H1 (cell line): Measurements from ENCODE around the gene ASCL5. TPM values are rescaled to one million over a fixed set of nuclear protein-coding genes. Genes with fewer than 3 reads are reported as not detected.

ENCODE experiments used
- ASH2L ChIP-seq: fragments of 200-600, 300-600 bp; sonication (generic); IDR thresholded peaks from one replicate; pipeline ENCODE4 v1.7.1; 2017; ENCODE audit warnings: low read length
- CHD2 ChIP-seq: IDR thresholded peaks from 2 replicates; pipeline ENCODE4 v1.6.1; 2012; ENCODE audit warnings: low read length, improper control_type of control experiment
- GABPA ChIP-seq: IDR thresholded peaks from 2 replicates; pipeline ENCODE4 v1.6.1; 2011; ENCODE audit warnings: mild to moderate bottlenecking, low read length, moderate library complexity, borderline replicate concordance; ENCODE audit not compliant: insufficient read depth
- MAFK ChIP-seq: IDR thresholded peaks from 2 replicates; pipeline ENCODE4 v1.6.1; 2012; ENCODE audit warnings: low read depth, mild to moderate bottlenecking, improper control_type of control experiment, low read length
- POLR2AphosphoS5 ChIP-seq: IDR thresholded peaks from 2 replicates; pipeline ENCODE4 v1.6.1; 2011; ENCODE audit warnings: low read depth, low read length
- SIN3A ChIP-seq, 2 experiments: IDR thresholded peaks in 1 of 2; conservative IDR thresholded peaks in 1 of 2; 2 replicates each; pipeline ENCODE4 v1.6.1; 2011 to 2012; ENCODE audit warnings: low read length in 2 of 2, improper control_type of control experiment in 1 of 2, low read depth in 1 of 2, mild to moderate bottlenecking in 1 of 2
- polyA plus RNA-seq, 7 experiments: library from polyadenylated mRNA; depleted of rRNA in 3 of 7; stranded (reverse) in 5 of 7; unstranded in 2 of 7; fragments of >200 nt in 5 of 7; fragments of 200-250 nt in 2 of 7; gene quantifications; 1 replicate in 5 of 7; 2 replicates in 1 of 7; 4 replicates in 1 of 7; pipeline versions ENCODE4 v1.2.1 to v1.2.3, GENCODE V29; 2011 to 2013; ENCODE audit warnings: missing spikeins in 2 of 7, mixed read lengths in 2 of 7
- total RNA-seq: library from RNA; stranded (reverse); fragmentation: NEBNext Ultra II Directional; extraction: Animal tissue kit (Norgen Biotek cat#: 25700); gene quantifications from 2 replicates; pipeline ENCODE4 v1.2.1, GENCODE V29; 2021
- TF ChIP-seq, protein P1 (sequence below), 3 experiments: IDR thresholded peaks; 1 replicate in 2 of 3; 2 replicates in 1 of 3; pipeline versions ENCODE4 v1.5.1 to v1.6.1; 2011; ENCODE audit warnings: low read length in 3 of 3, mild to moderate bottlenecking in 3 of 3, inconsistent platforms in 2 of 3, low read depth in 1 of 3, moderate library complexity in 1 of 3; ENCODE audit not compliant: insufficient read depth in 1 of 3; ENCODE audit errors: control extremely low read depth in 1 of 3
- TF ChIP-seq, protein P2 (sequence below): IDR thresholded peaks from 2 replicates; pipeline ENCODE4 v1.6.1; 2012; ENCODE audit warnings: inconsistent platforms

ASCL5 gene
- total and polyA plus RNA-seq, 2 of the 8 experiments (the other 6 are each of a cell fraction or from before 2014, with no cell fraction given): 0.29 to 0.41 TPM

DNA sequence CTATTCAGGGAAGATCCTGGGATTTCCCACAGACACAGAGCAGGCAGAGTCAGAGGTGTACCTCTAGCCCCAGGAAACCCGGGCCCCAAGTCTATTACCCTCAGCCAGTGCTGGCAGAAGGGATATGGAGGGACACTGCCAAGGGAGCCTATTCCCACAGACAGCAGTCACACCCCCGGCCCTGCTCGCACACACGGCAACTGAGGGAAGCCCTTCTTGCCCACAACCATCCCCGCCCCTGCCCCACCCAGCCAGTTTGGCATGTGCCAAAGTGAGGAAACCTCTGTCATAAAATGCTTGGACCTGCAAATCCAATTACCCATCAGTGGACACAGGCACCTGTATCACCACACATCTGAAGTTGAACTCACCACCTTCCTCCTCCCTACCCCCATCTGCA is 21.3 kb downstream of the ASCL5 start (continued):
- TF ChIP-seq, protein P1, sequence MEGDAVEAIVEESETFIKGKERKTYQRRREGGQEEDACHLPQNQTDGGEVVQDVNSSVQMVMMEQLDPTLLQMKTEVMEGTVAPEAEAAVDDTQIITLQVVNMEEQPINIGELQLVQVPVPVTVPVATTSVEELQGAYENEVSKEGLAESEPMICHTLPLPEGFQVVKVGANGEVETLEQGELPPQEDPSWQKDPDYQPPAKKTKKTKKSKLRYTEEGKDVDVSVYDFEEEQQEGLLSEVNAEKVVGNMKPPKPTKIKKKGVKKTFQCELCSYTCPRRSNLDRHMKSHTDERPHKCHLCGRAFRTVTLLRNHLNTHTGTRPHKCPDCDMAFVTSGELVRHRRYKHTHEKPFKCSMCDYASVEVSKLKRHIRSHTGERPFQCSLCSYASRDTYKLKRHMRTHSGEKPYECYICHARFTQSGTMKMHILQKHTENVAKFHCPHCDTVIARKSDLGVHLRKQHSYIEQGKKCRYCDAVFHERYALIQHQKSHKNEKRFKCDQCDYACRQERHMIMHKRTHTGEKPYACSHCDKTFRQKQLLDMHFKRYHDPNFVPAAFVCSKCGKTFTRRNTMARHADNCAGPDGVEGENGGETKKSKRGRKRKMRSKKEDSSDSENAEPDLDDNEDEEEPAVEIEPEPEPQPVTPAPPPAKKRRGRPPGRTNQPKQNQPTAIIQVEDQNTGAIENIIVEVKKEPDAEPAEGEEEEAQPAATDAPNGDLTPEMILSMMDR (IDR thresholded peaks at IDR 0.05; ENCODE audit: control extremely low read depth in 1 of 3, insufficient read depth in 1 of 3, low read depth in 1 of 3, low read length in 3 of 3): no peak
- TF ChIP-seq GABPA (no peak), CHD2 (no peak), ASH2L (no peak), MAFK (no peak), SIN3A (conservative IDR thresholded peaks at IDR 0.05 in 1 of 2, IDR thresholded peaks at IDR 0.05 in 1 of 2; ENCODE audit: low read depth in 1 of 2, low read length in 2 of 2) (no peak), POLR2AphosphoS5 (no peak)
- TF ChIP-seq, protein P2, sequence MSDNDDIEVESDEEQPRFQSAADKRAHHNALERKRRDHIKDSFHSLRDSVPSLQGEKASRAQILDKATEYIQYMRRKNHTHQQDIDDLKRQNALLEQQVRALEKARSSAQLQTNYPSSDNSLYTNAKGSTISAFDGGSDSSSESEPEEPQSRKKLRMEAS: no peak
- TF ChIP-seq, all 59 proteins: peak for 0
